A549 treated with CORT108297 at 1 μM for 4 hours (cell line): ENCODE results near the gene SPTBN4. TPM values are rescaled to one million over a fixed set of nuclear protein-coding genes. Genes with fewer than 3 reads are reported as not detected.

Experiments used
- total RNA-seq: library from RNA; stranded (reverse); fragments of 200-300 nt; extraction: Qiagen RNA extraction; gene quantifications from 5 replicates; pipeline ENCODE4 v1.2.3, GENCODE V29; 2022

The SPTBN4 gene
- 0.67 to 1.1 TPM (median 0.69 TPM) in 5 replicates for total RNA-seq

GRCh38 chr19:40466985-40467734 lies at the start of gene SPTBN4:
Gene SPTBN4 (plus strand): TSS chr19:40467001. CDS start chr19:40472622, 5,621 bp downstream.

DNA sequence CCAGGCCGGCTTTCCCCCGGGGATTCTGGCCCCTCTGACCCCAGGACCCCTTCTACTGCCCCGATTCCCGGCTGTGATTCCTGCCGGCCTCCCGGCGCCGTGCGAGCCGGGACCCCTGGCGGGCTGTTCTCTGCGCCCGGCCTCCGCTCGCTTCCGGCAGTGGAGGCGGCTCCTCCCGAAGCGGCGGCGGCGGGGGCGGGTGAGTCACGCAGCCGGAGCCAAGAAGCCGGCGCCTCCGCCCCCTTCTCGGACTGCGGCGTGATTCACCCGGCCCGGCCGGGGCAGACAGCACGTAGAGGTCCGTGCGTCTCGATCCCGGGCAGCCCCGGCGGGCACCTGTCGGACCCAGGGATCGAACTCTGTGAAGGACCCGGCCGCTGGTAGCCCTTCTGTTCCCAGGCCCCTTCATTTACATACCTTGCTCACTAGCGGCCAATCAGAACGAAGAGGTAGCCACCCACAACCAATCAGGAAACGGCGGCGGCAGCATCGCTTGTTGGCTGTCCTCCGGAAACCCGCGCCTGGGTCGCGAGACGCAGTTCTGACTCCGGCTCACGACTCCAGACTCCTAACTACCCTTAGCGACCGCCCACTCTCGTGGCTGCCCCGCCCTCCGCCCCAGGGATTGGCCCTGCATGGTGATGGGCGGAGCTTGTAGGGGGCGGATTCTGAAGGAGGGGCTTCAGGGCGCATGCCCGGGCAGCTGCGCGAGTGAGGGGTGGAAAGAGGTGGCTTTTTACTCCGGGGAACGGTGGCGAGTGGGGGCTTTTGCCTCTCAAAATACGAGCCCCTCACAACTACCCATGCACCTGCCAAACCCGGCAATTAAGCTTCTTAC lies 41.1 kb upstream of the SPTBN4 start, which contains the start of gene SERTAD1:
SERTAD1 (minus strand) TSS at position 543 of the 838 bp plus-strand sequence. CDS start 2,446 bp downstream, outside the sequence.

DNA sequence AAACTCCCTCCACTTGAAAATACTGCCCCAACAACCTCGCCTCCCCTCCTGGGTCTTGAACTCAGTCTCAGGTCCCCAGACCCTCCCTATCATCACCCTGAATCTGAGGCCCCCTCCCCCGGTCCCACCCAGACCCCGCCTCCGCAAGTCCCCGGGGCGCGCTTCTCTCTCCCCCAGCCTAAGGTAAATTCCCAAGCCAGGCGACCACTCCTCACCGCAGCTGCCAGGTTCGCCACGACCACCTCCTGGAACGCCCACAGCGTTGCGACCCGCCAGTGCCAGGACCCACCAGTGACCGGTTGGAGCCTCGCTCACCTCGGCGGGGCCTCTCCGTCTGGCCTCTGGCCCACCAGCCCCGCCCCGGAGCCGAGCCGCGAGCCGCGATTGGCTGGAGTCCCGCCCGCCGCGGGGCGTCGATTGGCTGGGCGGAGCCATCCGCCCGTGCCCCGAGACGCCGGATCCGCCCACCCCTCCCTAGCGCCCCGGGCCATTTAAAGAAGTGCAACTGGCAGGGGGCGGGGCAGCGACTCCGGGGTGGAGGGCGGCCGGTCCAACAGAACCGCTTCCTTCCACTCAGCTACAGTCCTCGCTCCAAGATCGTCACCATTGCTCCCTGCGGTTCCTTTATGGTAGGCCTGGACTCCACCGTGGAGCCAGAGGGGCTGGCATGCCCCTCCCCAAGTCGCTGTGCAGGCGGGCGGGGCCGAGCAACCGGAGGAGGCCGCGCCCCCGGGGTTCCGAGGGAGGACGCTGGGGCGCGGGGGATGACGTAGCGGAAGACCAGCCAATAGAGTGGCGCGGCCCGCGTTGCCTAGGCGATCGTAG lies 22.6 kb upstream of the SPTBN4 start, which contains the start of gene SERTAD3:
SERTAD3 (minus strand) TSS at position 336 of the 825 bp plus-strand sequence. CDS start 2,255 bp downstream, outside the sequence.

DNA sequence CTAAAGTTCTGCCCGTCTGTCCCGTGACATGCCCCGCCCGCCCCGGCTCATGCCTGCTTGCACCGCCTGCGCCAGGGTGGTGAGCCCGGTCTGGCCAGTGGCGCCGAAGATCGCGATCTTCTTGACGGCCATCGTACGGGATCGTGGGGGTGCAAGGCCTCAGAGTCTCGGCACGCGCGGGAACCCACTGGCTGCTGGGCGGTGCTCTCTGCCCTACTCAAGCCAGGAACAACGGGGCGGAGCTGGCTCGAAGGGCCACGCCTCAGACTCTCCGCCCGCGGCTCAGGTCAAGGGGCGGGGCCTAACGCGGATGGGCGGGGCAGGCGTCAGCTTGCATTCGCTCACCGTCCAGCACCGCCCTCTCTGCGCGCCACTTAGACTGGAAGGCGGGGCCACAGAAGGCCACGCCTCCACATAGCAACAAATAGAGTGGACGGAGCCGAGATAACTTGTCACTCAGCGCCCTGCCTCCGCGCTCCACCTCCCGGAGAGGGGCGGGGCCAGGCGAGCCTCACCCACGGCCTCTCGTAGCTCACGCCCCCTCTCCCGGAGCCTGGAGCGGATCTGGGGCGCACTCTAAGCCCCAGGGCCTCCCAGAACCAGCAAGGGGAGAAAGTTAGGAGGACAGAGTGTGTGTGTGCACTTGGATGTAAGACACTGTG lies 1.1 kb upstream of the SPTBN4 start, which contains the start of gene BLVRB:
BLVRB (minus strand) TSS at position 189 of the 662 bp plus-strand sequence; CDS start at position 132, 57 bp downstream.

DNA sequence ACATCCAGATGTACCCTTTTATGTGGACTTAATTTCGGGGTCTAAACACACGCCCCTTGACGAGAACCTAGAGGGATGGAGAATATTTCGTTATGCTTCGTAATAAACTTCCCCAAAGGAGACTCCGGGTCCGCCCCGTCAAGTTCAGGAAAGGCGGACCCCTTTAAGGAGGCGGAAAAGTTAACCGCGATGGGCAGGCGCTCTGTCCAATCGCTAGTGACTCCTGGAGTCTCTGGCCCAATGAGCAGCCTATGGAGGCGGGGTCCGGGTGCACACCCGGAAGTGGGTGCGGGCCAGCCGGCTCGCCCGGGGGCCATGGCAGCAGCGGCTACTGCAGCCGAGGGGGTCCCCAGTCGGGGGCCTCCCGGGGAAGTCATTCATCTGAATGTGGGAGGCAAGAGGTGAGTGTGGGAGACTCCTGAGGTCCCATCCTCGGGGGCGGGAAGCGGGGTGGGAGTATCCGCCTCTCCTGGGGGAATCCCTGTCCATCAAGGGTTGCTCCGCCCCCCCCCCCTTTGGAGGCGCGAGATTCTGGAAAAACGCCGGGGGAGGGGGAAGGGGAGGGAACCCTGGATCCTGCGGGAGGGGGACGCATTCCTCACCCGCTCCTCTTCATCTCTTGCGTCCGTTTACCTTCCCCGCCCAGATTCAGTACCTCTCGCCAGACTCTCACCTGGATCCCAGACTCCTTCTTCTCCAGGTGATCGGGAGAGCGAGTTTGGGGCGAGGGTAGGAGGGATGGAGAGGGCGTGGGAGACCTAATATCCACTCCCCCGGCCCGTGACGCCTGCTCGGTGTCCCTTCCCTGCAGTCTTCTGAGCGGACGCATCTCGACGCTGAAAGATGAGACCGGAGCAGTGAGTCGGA lies 110.0 kb downstream of the SPTBN4 start, which contains the start of gene SHKBP1:
SHKBP1 (plus strand) TSS at position 289 of the 867 bp plus-strand sequence; CDS start at position 316, 27 bp downstream.

DNA sequence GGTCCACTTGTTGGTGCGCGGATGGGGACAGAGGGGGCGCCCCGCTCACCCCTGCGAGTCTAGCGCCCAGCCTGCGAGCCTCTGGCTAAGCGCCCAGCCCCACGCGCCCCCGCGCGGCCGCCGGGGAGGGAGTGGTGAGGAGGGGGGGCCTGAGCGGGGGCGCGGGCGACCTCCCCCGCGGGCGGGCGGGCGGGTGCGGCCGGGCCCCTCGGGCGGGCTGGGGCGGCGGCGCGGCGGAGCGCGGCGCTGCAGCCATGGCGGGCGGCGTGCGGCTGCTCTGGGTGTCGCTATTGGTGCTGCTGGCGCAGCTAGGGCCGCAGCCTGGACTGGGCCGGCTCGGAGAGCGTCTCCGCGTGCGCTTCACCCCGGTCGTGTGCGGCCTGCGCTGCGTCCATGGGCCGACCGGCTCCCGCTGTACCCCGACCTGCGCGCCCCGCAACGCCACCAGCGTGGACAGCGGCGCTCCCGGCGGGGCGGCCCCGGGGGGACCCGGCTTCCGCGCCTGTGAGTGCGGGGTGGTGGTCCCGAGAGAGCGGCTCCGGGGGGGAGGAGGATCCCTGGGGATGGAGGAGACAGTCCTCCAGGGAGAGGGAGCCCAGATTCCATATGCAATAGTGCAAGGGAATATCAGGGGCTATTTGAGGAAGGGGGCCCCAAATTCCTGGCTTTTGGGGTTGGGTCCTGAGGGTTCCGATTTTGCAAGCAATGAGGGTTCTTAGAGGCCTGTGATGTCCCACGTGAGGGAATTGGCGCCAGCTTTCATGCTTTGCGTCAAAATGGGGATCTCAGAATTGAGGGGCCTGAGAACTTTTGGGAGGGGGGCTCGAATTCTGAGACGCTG lies 134.6 kb downstream of the SPTBN4 start, which contains the start of gene LTBP4:
LTBP4 (plus strand) TSS at position 236 of the 841 bp plus-strand sequence; CDS start at position 255, 19 bp downstream.

Other genes starting within 250 kb of the SPTBN4 start
- gene TTC9B, start 248.6 kb upstream of the SPTBN4 start, total RNA-seq = 0.14 to 1.1 TPM (median 0.69 TPM) in 5 replicates
- gene CCNP, start 240.3 kb upstream of the SPTBN4 start, total RNA-seq = 0.11 to 0.28 TPM (median 0.21 TPM) in 5 replicates
- 117 to 188 TPM (median 175 TPM) in 5 replicates for gene AKT2, start 181.7 kb upstream of the SPTBN4 start, total RNA-seq
- gene C19orf47, start 118.6 kb upstream of the SPTBN4 start, total RNA-seq = 24.8 to 33.9 TPM (median 32.3 TPM) in 5 replicates
- 262 to 280 TPM (median 268 TPM) in 5 replicates for gene PLD3, start 118.3 kb upstream of the SPTBN4 start, total RNA-seq
- gene HIPK4, start 76.8 kb upstream of the SPTBN4 start, total RNA-seq = 0.17 to 0.29 TPM (median 0.27 TPM) in 5 replicates
- 1.2 to 1.9 TPM (median 1.4 TPM) in 5 replicates for gene PRX, start 53.6 kb upstream of the SPTBN4 start, total RNA-seq
- gene SERTAD1, start 41.0 kb upstream of the SPTBN4 start, total RNA-seq = 23.5 to 43.8 TPM (median 32.1 TPM) in 5 replicates
- gene SERTAD3, start 22.7 kb upstream of the SPTBN4 start, total RNA-seq = 39.0 to 48.0 TPM (median 43.7 TPM) in 5 replicates
- 238 to 368 TPM (median 325 TPM) in 5 replicates for gene BLVRB, start 1.3 kb upstream of the SPTBN4 start, total RNA-seq
- gene SHKBP1, start 109.9 kb downstream of the SPTBN4 start, total RNA-seq = 102 to 155 TPM (median 145 TPM) in 5 replicates
- 42.1 to 73.1 TPM (median 63.4 TPM) in 5 replicates for gene LTBP4, start 134.4 kb downstream of the SPTBN4 start, total RNA-seq
- 48.5 to 75.7 TPM (median 69.8 TPM) in 5 replicates for gene NUMBL, start 223.7 kb downstream of the SPTBN4 start, total RNA-seq
- 65.4 to 82.0 TPM (median 78.4 TPM) in 5 replicates for gene COQ8B, start 249.9 kb downstream of the SPTBN4 start, total RNA-seq